Measurements from ENCODE around the gene HMGCL.

GRCh38 chr1:23854568-23854967 lies 29.3 kb upstream of the HMGCL start:
- TF ChIP-seq POLR2A (IDR thresholded peaks at IDR 0.05) (no peak), CTCF (IDR thresholded peaks at IDR 0.05) (no peak)

Data from thyroid gland (tissue), 4 donors.